HEK293 (cell line): Measurements from ENCODE around the gene CEP83.

ENCODE experiments used
- CTCF ChIA-PET: fragments of 350-600 bp; formaldehyde crosslinking; extraction: SDS; loops from one replicate; lab custom pipeline; 2021; ENCODE audit warnings: antibody characterized with exemption; lab: Yijun Ruan, JAX
- POLR2A ChIA-PET: fragments of 300-600 bp; formaldehyde crosslinking; extraction: SDS; loops from one replicate; lab custom pipeline; 2020; ENCODE audit warnings: antibody characterized with exemption, inconsistent platforms; lab: Yijun Ruan, JAX
- H3K27ac ChIP-seq: fragments of 200-500 bp; sonication (Bioruptor generic); 2 replicates; pipeline ENCODE4 v1.5.1; 2014; ENCODE audit warnings: low read depth, low read length, control low read depth, inconsistent platforms; ENCODE audit errors: extremely low read depth
- H3K36me3 ChIP-seq, 2 experiments: fragments of 200-500 bp in 1 of 2; sonication (Bioruptor generic) in 1 of 2; 1 replicate in 1 of 2; 2 replicates in 1 of 2; pipeline ENCODE4 v1.5.1; 2014 to 2017; ENCODE audit warnings: inconsistent platforms in 2 of 2, low read length in 2 of 2; ENCODE audit not compliant: control insufficient read depth in 2 of 2, insufficient read depth in 1 of 2
- H3K4me1 ChIP-seq: fragments of 200-500 bp; sonication (Bioruptor generic); 2 replicates; pipeline ENCODE4 v1.5.1; 2014; ENCODE audit warnings: mild to moderate bottlenecking, low read length, inconsistent platforms; ENCODE audit not compliant: control insufficient read depth, insufficient read depth
- H3K4me3 ChIP-seq: 2 replicates; pipeline ENCODE4 v1.5.1; 2011; ENCODE audit warnings: low read depth, mild to moderate bottlenecking, control low read depth, low read length, moderate library complexity
- H3K9me3 ChIP-seq: fragments of 200-500 bp; sonication (Bioruptor generic); 2 replicates; pipeline ENCODE4 v1.5.1; 2014; ENCODE audit warnings: low read depth, low read length, inconsistent platforms; ENCODE audit not compliant: control insufficient read depth, insufficient read depth
- AEBP2 ChIP-seq: fragments of 450-650 bp; formaldehyde crosslinking; IDR thresholded peaks from 2 replicates; pipeline ENCODE4 v1.5.1; 2016; ENCODE audit warnings: missing biosample characterization, missing genetic modification characterization, borderline replicate concordance
- BCL11B ChIP-seq: fragments of 450-650 bp; formaldehyde crosslinking; IDR thresholded peaks from 2 replicates; pipeline ENCODE4 v1.5.1; 2016; ENCODE audit warnings: low read depth, missing biosample characterization, missing genetic modification characterization
- EGR2 ChIP-seq: fragments of 450-650 bp; formaldehyde crosslinking; IDR thresholded peaks from 2 replicates; pipeline ENCODE4 v1.5.1; 2016; ENCODE audit warnings: low read depth, missing biosample characterization, missing genetic modification characterization
- ELK4 ChIP-seq: IDR thresholded peaks from 2 replicates; pipeline ENCODE4 v1.6.1; 2011; ENCODE audit warnings: mild to moderate bottlenecking, low read depth, low read length, borderline replicate concordance
- GFI1B ChIP-seq: fragments of 450-650 bp; formaldehyde crosslinking; IDR thresholded peaks from 2 replicates; pipeline ENCODE4 v1.5.1; 2016; ENCODE audit warnings: missing biosample characterization, missing genetic modification characterization
- HOXD13 ChIP-seq: sonication (generic); formaldehyde crosslinking; IDR thresholded peaks from 2 replicates; pipeline ENCODE4 v1.8.0; 2022; ENCODE audit warnings: missing genetic modification reagents, borderline replicate concordance
- OSR2 ChIP-seq: fragments of 450-650 bp; formaldehyde crosslinking; IDR thresholded peaks from 2 replicates; pipeline ENCODE4 v1.5.1; 2016; ENCODE audit warnings: missing biosample characterization, missing genetic modification characterization
- TCF7L2 ChIP-seq: IDR thresholded peaks from 2 replicates; pipeline ENCODE4 v1.6.1; 2011; ENCODE audit warnings: low read depth, mild to moderate bottlenecking, inconsistent platforms, low read length, moderate library complexity, borderline replicate concordance
- YY1 ChIP-seq: fragments of 450-650 bp; formaldehyde crosslinking; IDR thresholded peaks from 2 replicates; pipeline ENCODE4 v1.5.1; 2018; ENCODE audit warnings: missing biosample characterization, missing genetic modification characterization
- ZFP3 ChIP-seq: fragments of 450-650 bp; formaldehyde crosslinking; IDR thresholded peaks from 2 replicates; pipeline ENCODE4 v1.5.1; 2016; ENCODE audit warnings: low read depth, missing biosample characterization, missing genetic modification characterization
- ZNF184 ChIP-seq: fragments of 450-650 bp; IDR thresholded peaks from 2 replicates; pipeline ENCODE4 v1.5.1; 2018; ENCODE audit warnings: missing biosample characterization, mild to moderate bottlenecking, missing genetic modification characterization
- ZNF214 ChIP-seq: fragments of 450-650 bp; formaldehyde crosslinking; IDR thresholded peaks from 2 replicates; pipeline ENCODE4 v1.5.1; 2017; ENCODE audit warnings: missing biosample characterization, mild to moderate bottlenecking, missing genetic modification characterization, borderline replicate concordance
- ZNF274 ChIP-seq, 2 experiments: fragments of 200-500 bp in 1 of 2; fragments of 450-650 bp in 1 of 2; sonication (Bioruptor generic) in 1 of 2; formaldehyde crosslinking in 1 of 2; IDR thresholded peaks; 2 replicates each; pipeline versions ENCODE4 v1.5.1 to v1.6.1; 2014 to 2016; ENCODE audit warnings: borderline replicate concordance in 1 of 2, inconsistent platforms in 1 of 2, low read length in 1 of 2, missing biosample characterization in 1 of 2, missing genetic modification characterization in 1 of 2
- ZNF280D ChIP-seq: fragments of 450-650 bp; formaldehyde crosslinking; IDR thresholded peaks from 2 replicates; pipeline ENCODE4 v1.5.1; 2016; ENCODE audit warnings: missing biosample characterization, missing genetic modification characterization
- ZNF324 ChIP-seq: fragments of 450-650 bp; formaldehyde crosslinking; IDR thresholded peaks from 2 replicates; pipeline ENCODE4 v1.5.1; 2016; ENCODE audit warnings: missing biosample characterization, missing genetic modification characterization
- ZNF398 ChIP-seq: fragments of 450-650 bp; formaldehyde crosslinking; IDR thresholded peaks from 2 replicates; pipeline ENCODE4 v1.5.1; 2017; ENCODE audit warnings: missing biosample characterization, missing genetic modification characterization
- ZNF626 ChIP-seq: fragments of 450-650 bp; sonication (Bioruptor Pico); formaldehyde crosslinking; IDR thresholded peaks from 2 replicates; pipeline ENCODE4 v1.5.1; 2018; ENCODE audit warnings: missing biosample characterization, missing genetic modification characterization, inconsistent platforms
- ZNF76 ChIP-seq: fragments of 450-650 bp; formaldehyde crosslinking; IDR thresholded peaks from 2 replicates; pipeline ENCODE4; 2016; ENCODE audit warnings: low read depth, missing biosample characterization, missing genetic modification characterization, borderline replicate concordance
- ZSCAN30 ChIP-seq: fragments of 450-650 bp; IDR thresholded peaks from 2 replicates; pipeline ENCODE4 v1.5.1; 2018; ENCODE audit warnings: missing biosample characterization, mild to moderate bottlenecking, missing genetic modification characterization, moderate library complexity

The CEP83 gene

GRCh38 chr12:94326234-94326633 lies 133.4 kb downstream of the CEP83 start:
- Histone ChIP-seq H3K27ac (no peak overlapping the region), H3K4me3 (no peak overlapping the region), H3K9me3 (no peaks in the 10 kb centered on the region), H3K4me1 (no peaks in the 10 kb centered on the region), H3K36me3 (peaks cover 4 to 32% of the 10 kb centered on the region in 2 experiments)
- POLR2A ChIA-PET, result no interaction called here
- CTCF ChIA-PET, result no interaction called here
- no peak for TF ChIP-seq ZNF76 (tag by site-specific recombination)
- no peak for TF ChIP-seq ZNF184
- TF ChIP-seq ZFP3 (tag by site-specific recombination), result no peak
- no peak for TF ChIP-seq ZNF280D (tag by site-specific recombination)
- no peak for TF ChIP-seq ELK4
- TF ChIP-seq HOXD13 (CRISPR knock-in tag), result no peak
- TF ChIP-seq GFI1B, result no peak
- TF ChIP-seq ZNF398 (tag by site-specific recombination), result no peak
- no peak for TF ChIP-seq AEBP2
- no peak for TF ChIP-seq ZNF274 (IDR thresholded peaks at IDR 0.05; ENCODE audit: low read length)
- TF ChIP-seq ZNF274 (tag by site-specific recombination; IDR thresholded peaks at IDR 0.05; ENCODE audit: borderline replicate concordance), result no peak
- no peak for TF ChIP-seq BCL11B (tag by site-specific recombination)
- TF ChIP-seq EGR2 (tag by site-specific recombination), result no peak
- no peak for TF ChIP-seq ZNF214 (tag by site-specific recombination)
- TF ChIP-seq TCF7L2, result no peak
- TF ChIP-seq OSR2 (tag by site-specific recombination), result no peak
- no peak for TF ChIP-seq YY1
- TF ChIP-seq ZSCAN30 (tag by site-specific recombination), result no peak
- TF ChIP-seq ZNF626 (tag by site-specific recombination), result no peak
- TF ChIP-seq ZNF324 (tag by site-specific recombination), result no peak
- TF ChIP-seq, all 188 proteins: peak for 0
